ENCODE data around the gene DST.
"Not testable (repeated sequence)": the region's sequence is repeated elsewhere in the genome, so short reads cannot be mapped to it uniquely, and the experiment has no call there.

DST gene

DNA sequence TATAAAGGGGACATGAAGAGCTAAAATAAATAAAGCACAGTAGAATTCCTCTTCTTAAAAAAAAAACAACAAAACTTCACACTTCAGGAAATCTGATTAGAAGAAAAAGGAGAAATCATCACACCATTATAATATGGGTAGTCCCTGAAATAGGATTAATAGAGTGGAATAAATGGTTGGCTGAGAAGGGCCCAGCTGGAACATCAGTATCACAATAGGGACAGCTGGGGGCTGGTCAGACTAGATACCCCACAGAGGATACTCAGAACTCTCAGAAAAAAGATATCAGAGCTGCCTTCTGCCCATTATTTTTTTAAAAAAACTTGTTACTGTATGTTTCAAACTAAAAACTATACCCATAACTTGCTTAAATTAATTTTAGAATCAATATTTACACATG is 75.2 kb downstream of the DST start:
- no peaks in the 10 kb centered on the region for H3K9me2 ChIP-seq (replicated peaks; ENCODE audit: insufficient read depth, low read length)
- no peak overlapping the region for H3K27ac ChIP-seq (ENCODE audit: low read length)
- TF ChIP-seq EZH2 (optimal IDR thresholded peaks at IDR 0.05; ENCODE audit: low read depth, low read length) (no peak), EZH2phosphoT487 (IDR thresholded peaks at IDR 0.05; ENCODE audit: low read length) (no peak), CTCF (IDR thresholded peaks at IDR 0.05; ENCODE audit: low read length) (no peak)
- no peaks in the 10 kb centered on the region; the same call in 1 of the 2 replicates for H3K36me3 ChIP-seq (replicated peaks; ENCODE audit: insufficient read depth, low read length)
- no peaks in the 10 kb centered on the region for H3K27me3 ChIP-seq (replicated peaks; ENCODE audit: insufficient read depth, low read length)
- H4K20me1 ChIP-seq (ENCODE audit: insufficient read depth, low read length): no peaks in the 10 kb centered on the region
- no peaks in the 10 kb centered on the region for H3K9me3 ChIP-seq (replicated peaks; ENCODE audit: insufficient read depth, low read length)
- no peak overlapping the region for H3K4me2 ChIP-seq (ENCODE audit: low read depth, low read length)
- no peak overlapping the region for H3K4me3 ChIP-seq (ENCODE audit: low read length)
- no peaks in the 10 kb centered on the region for H3K4me1 ChIP-seq (ENCODE audit: low read length)
- no peak overlapping the region for H2AFZ ChIP-seq (ENCODE audit: low read length)
- H3K79me2 ChIP-seq (ENCODE audit: low read length): no peaks in the 10 kb centered on the region
- no peaks in the 10 kb centered on the region for H3F3A ChIP-seq (ENCODE audit: insufficient read depth, low read length)
- no peak overlapping the region for H3K9ac ChIP-seq (ENCODE audit: low read length)
- no peak for DNase-seq

GRCh38 chr6:56562730-56563129 is 80.0 kb downstream of the DST start:
- not testable (repeated sequence) for H3K4me3 ChIP-seq (ENCODE audit: low read length); H3F3A ChIP-seq (ENCODE audit: insufficient read depth, low read length); H3K4me2 ChIP-seq (ENCODE audit: low read depth, low read length); H3K79me2 ChIP-seq (ENCODE audit: low read length); H2AFZ ChIP-seq (ENCODE audit: low read length); H3K27ac ChIP-seq (ENCODE audit: low read length); H3K9me3 ChIP-seq (replicated peaks; ENCODE audit: insufficient read depth, low read length); H3K27me3 ChIP-seq (replicated peaks; ENCODE audit: insufficient read depth, low read length); H4K20me1 ChIP-seq (ENCODE audit: insufficient read depth, low read length); DNase-seq; H3K9ac ChIP-seq (ENCODE audit: low read length); H3K4me1 ChIP-seq (ENCODE audit: low read length); H3K9me2 ChIP-seq (replicated peaks; ENCODE audit: insufficient read depth, low read length); H3K36me3 ChIP-seq (replicated peaks; ENCODE audit: insufficient read depth, low read length)

- DNase-seq: no peak
- Histone ChIP-seq H3K9me2 (replicated peaks; ENCODE audit: insufficient read depth, low read length) (no peaks in the 10 kb centered on the region), H2AFZ (ENCODE audit: low read length) (no peak overlapping the region), H3K4me3 (ENCODE audit: low read length) (no peak overlapping the region), H3K9me3 (replicated peaks; ENCODE audit: insufficient read depth, low read length) (no peaks in the 10 kb centered on the region), H3K36me3 (replicated peaks; ENCODE audit: insufficient read depth, low read length) (peaks cover 5% of the 10 kb centered on the region), H4K20me1 (ENCODE audit: insufficient read depth, low read length) (no peaks in the 10 kb centered on the region), H3K4me1 (ENCODE audit: low read length) (no peaks in the 10 kb centered on the region), H3K4me2 (ENCODE audit: low read depth, low read length) (no peak overlapping the region), H3K27ac (ENCODE audit: low read length) (no peak overlapping the region), H3F3A (ENCODE audit: insufficient read depth, low read length) (no peaks in the 10 kb centered on the region), H3K27me3 (replicated peaks; ENCODE audit: insufficient read depth, low read length) (no peaks in the 10 kb centered on the region), H3K9ac (ENCODE audit: low read length) (no peak overlapping the region), H3K79me2 (ENCODE audit: low read length) (no peaks in the 10 kb centered on the region)
- TF ChIP-seq EZH2phosphoT487 (IDR thresholded peaks at IDR 0.05; ENCODE audit: low read length) (no peak), EZH2 (optimal IDR thresholded peaks at IDR 0.05; ENCODE audit: low read depth, low read length) (no peak), CTCF (IDR thresholded peaks at IDR 0.05; ENCODE audit: low read length) (no peak)
Measured at GRCh38 chr6:56556751-56557540, 85.7 kb downstream of the DST start.

DNA sequence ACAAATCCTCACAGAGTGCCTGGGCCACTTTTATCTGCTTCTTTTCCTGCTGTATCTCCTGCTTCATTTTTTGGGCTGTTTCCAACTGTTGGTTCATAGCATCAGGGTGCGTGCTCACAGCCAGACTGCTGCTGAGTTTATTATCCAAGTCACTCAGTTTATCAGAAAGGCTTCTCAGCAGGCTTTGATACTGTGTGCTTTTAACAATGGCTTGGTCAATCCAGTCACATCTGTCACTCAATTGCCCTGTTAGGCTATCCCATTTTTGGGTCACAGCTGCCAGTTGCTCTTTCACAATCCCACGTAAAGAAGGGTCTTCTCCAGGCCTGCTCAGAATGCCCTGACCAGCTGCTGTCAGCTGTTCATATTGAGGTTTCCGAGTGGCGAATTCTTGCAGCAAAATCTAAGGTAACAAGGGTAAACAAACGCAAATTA is 87.2 kb downstream of the DST start:
- H3K79me2 ChIP-seq (ENCODE audit: low read length): no peaks in the 10 kb centered on the region
- no peaks in the 10 kb centered on the region for H3K9me3 ChIP-seq (replicated peaks; ENCODE audit: insufficient read depth, low read length)
- no peak for DNase-seq
- no peak overlapping the region for H3K27ac ChIP-seq (ENCODE audit: low read length)
- no peaks in the 10 kb centered on the region for H3K9me2 ChIP-seq (replicated peaks; ENCODE audit: insufficient read depth, low read length)
- H4K20me1 ChIP-seq (ENCODE audit: insufficient read depth, low read length): no peaks in the 10 kb centered on the region
- no peaks in the 10 kb centered on the region for H3F3A ChIP-seq (ENCODE audit: insufficient read depth, low read length)
- no peak overlapping the region for H3K9ac ChIP-seq (ENCODE audit: low read length)
- no peak overlapping the region for H2AFZ ChIP-seq (ENCODE audit: low read length)
- H3K4me2 ChIP-seq (ENCODE audit: low read depth, low read length): no peak overlapping the region
- peaks cover 5% of the 10 kb centered on the region for H3K36me3 ChIP-seq (replicated peaks; ENCODE audit: insufficient read depth, low read length)
- no peaks in the 10 kb centered on the region for H3K27me3 ChIP-seq (replicated peaks; ENCODE audit: insufficient read depth, low read length)
- no peak overlapping the region for H3K4me3 ChIP-seq (ENCODE audit: low read length)
- no peak for TF ChIP-seq EZH2phosphoT487 (IDR thresholded peaks at IDR 0.05; ENCODE audit: low read length)
- no peak for TF ChIP-seq CTCF (IDR thresholded peaks at IDR 0.05; ENCODE audit: low read length)
- TF ChIP-seq EZH2 (optimal IDR thresholded peaks at IDR 0.05; ENCODE audit: low read depth, low read length): no peak
- H3K4me1 ChIP-seq (ENCODE audit: low read length): peaks cover 5% of the 10 kb centered on the region
